DMS79 treated with DMSO at 0.1 percent for 48 hours (cell line): Measurements from ENCODE around the gene C1orf56.
A peak's percentile ranks its signal among the peaks of the same experiment; 100 is the strongest.

Source experiments
- DNase-seq: peaks from one replicate; lab custom pipeline; 2025; lab: John Stamatoyannopoulos, UW

Gene C1orf56, protein sequence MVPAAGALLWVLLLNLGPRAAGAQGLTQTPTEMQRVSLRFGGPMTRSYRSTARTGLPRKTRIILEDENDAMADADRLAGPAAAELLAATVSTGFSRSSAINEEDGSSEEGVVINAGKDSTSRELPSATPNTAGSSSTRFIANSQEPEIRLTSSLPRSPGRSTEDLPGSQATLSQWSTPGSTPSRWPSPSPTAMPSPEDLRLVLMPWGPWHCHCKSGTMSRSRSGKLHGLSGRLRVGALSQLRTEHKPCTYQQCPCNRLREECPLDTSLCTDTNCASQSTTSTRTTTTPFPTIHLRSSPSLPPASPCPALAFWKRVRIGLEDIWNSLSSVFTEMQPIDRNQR

DNA sequence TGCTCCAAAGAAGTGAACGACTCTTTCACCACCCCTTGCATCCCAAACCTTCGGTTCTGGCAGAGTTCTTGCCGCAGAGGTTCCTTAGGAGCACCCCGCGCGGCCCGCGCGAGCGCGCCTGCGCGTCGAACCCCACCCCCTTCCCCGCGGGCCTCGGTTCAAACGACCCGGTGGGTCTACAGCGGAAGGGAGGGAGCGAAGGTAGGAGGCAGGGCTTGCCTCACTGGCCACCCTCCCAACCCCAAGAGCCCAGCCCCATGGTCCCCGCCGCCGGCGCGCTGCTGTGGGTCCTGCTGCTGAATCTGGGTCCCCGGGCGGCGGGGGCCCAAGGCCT lies at the start of gene C1orf56:
Gene C1orf56 (plus strand): TSS at position 161 of the 334 bp plus-strand sequence. CDS start 97 bp downstream, at position 258.
- DNase-seq = peak; percentile 89

DNA sequence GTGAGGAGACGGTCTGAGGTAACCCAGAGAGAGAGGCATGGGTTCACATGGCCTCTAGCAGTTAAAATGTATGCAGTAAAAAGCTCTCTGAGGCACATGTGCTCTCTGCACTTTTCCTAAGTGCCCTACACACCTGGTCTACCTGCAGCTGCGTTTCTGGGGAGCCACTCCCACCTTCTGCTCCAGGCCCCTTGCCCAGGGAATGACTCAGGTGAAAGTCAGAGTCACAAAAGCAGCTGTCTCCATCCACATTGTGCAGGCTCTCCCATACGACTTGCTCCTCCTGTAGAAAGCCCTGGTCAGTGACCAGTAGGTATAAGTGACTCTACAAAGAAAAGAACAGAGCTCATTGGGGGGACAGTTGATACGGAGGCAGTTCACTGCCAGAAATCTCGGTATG lies 49.6 kb upstream of the C1orf56 start:
- peak; percentile 14 for DNase-seq

- no peak for DNase-seq
These were observed 48.4 kb upstream of the C1orf56 start for GRCh38 chr1:150999051-150999674.

DNA sequence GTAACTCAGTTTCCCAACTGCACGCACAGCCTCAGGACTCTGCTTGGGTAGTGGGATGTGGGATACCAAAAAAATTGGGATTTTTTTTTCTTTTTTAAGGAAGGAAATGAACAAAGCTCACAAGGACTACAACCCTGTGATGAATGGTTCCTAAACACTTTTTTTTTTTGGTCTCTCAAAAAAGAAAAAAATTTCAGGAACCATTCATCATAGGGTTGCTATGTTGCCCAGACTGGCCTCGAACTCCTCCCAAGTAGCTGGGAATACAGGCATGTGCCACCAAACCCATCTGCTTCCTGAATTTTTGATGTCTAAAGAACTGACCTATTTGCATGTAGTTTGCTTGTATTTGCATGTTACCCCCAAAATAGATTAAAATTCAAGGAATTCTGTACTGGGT lies 47.6 kb upstream of the C1orf56 start:
- DNase-seq = no peak

- DNase-seq = no peak
These were observed 47.1 kb upstream of the C1orf56 start for GRCh38 chr1:151000408-151000807.

GRCh38 chr1:151001602-151002001 lies 45.9 kb upstream of the C1orf56 start:
- no peak for DNase-seq

GRCh38 chr1:151002051-151002450 lies 45.5 kb upstream of the C1orf56 start:
- DNase-seq = no peak

- no peak for DNase-seq
These were observed 44.9 kb upstream of the C1orf56 start for GRCh38 chr1:151002611-151003010.

- DNase-seq = no peak
These were observed 44.4 kb upstream of the C1orf56 start for GRCh38 chr1:151003180-151003579.

- peak; percentile 63 for DNase-seq
These were observed 41.7 kb upstream of the C1orf56 start for GRCh38 chr1:151005729-151006319.

DNA sequence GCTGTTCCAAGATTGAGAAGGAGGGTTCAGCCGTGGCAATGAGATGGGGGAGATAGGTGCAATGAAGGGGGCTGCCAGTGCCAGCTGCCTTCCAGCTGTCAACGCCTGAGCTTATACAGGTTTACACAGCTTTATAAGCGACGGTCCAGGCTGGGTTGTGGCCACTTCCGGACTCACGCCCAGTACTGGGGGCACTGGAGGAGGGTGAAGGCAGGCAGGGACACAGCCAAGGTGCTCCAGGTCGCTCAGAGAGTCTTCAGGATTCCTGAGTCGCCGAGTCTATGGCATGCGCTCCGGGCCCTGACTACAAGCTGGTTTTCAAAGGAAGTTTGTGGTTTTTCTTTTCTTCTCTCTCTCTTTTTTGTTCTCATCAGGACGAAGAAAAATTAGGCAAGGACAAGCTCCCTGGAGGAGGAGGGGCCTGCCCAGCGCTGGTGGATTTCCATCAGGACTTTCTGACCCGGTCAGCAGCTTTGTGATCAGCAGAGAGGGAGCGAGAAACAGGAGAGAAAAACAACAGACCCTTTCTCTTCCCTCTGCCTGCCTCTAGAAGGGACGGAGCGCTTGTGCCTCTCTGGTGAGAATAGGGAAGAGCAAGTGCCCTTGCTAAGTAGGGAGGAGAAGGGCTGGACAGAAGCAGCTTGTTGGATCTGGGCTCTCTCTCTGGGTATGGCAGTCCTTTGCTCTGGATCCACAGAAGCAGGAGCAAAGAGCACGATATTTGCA lies 41.1 kb upstream of the C1orf56 start, which contains the start of gene MINDY1:
Gene MINDY1 (minus strand): TSS at position 576 of the 726 bp plus-strand sequence. CDS start 4,285 bp downstream, outside the sequence.
- peak; percentile 91 for DNase-seq

DNA sequence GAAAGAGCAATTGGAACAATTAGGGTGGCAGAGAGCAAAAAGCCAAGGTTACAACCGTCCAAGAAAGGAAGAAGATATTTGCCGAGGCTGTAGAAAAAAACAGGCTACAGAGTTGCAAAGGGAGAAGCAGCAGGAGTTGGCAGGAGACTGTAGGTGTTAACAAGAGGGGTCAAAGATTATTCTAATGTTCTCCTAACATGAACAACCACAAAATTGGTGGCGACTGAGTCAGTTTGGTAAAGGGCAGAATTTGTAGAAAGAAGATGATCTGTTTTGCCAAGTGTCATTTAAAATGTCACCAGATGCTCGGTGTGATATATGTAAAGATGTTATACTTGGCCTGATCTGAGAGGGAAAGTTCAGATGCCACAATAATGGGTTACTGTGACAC lies 39.7 kb upstream of the C1orf56 start:
- DNase-seq = no peak

- peak; percentile 96 for DNase-seq
These were observed 39.0 kb upstream of the C1orf56 start, which contains the start of gene PRUNE1 for GRCh38 chr1:151008244-151009205. Gene PRUNE1 (plus strand): TSS chr1:151008449. CDS start chr1:151008633, 184 bp downstream.

- DNase-seq = no peak
These were observed 38.4 kb upstream of the C1orf56 start for GRCh38 chr1:151009206-151009587.

DNA sequence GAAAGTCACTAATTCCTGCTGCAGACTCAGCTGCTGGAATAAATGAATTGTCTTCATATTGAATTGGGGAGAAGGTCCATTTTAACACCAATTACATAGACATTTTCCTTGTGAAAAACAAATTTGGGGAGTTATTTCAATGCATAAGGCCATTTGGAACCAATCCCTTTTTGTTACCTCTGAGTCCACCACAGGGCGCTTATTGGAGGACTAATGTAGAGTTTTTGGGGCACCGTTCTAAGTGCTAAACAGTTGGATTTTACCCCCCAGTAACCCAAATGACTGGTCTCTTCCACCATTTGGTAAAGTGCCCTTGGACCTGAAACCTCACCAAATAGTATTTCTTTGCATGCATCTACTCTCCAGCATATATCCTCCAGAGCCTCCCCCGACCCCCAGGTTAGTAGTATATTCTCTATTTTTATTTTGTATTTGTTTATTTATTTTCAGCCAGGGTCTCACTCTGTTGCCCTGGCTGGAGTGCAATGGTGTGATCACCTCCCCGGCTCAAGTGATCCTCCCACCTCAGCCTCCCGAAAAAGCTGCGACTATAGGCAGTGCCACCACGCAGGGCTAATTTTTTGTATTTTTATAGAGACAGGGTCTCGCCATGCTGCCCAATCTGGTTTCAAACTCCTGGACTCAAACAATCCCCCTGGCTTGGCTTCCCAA lies 37.7 kb upstream of the C1orf56 start:
- no peak for DNase-seq

- DNase-seq = no peak
These were observed 37.2 kb upstream of the C1orf56 start for GRCh38 chr1:151010346-151010726.

GRCh38 chr1:151011154-151011850 lies 36.2 kb upstream of the C1orf56 start:
- DNase-seq = peak; percentile 26

- no peak for DNase-seq
These were observed 34.7 kb upstream of the C1orf56 start for GRCh38 chr1:151012684-151013471.

- DNase-seq = peak; percentile 97
These were observed 34.0 kb upstream of the C1orf56 start for GRCh38 chr1:151013518-151013917.
